Keratinocyte (primary cell): ENCODE data around the gene TTN. TPM values are rescaled to one million over a fixed set of nuclear protein-coding genes. Genes with fewer than 3 reads are reported as not detected.

Experiments
- DNase-seq: peaks from one replicate; pipeline ENCODE4 v3.0.0-alpha.2; 2011; ENCODE audit warnings: low read depth, missing footprints, low spot score
- FAIRE-seq: peaks from 2 replicates; lab custom pipeline; 2011; peaks lifted over from hg19 to GRCh38; lab: Jason Lieb, UNC
- H2AFZ ChIP-seq: 2 replicates; pipeline ENCODE4 v1.6.0; 2012; ENCODE audit warnings: low read length, control low read depth, inconsistent platforms; ENCODE audit not compliant: control insufficient read depth
- H3K27ac ChIP-seq: 2 replicates; pipeline ENCODE4 v1.5.1; 2011; ENCODE audit warnings: low read length; ENCODE audit not compliant: control insufficient read depth, insufficient read depth
- H3K27me3 ChIP-seq: 3 replicates; pipeline ENCODE4 v1.6.0; 2011; ENCODE audit warnings: low read length; ENCODE audit not compliant: control insufficient read depth, insufficient read depth; ENCODE audit errors: extremely low read depth
- H3K36me3 ChIP-seq, 2 experiments: 2 replicates in 1 of 2; 3 replicates in 1 of 2; pipeline ENCODE4 v1.5.1; 2011; ENCODE audit warnings: low read length in 2 of 2, mild to moderate bottlenecking in 1 of 2; ENCODE audit not compliant: control insufficient read depth in 2 of 2, insufficient read depth in 2 of 2; ENCODE audit errors: extremely low read depth in 1 of 2
- H3K4me1 ChIP-seq: 3 replicates; pipeline ENCODE4 v1.5.1; 2011; ENCODE audit warnings: low read length; ENCODE audit not compliant: control insufficient read depth, insufficient read depth; ENCODE audit errors: extremely low read depth
- H3K4me2 ChIP-seq: 3 replicates; pipeline ENCODE4 v1.6.0; 2011; ENCODE audit warnings: low read depth, low read length; ENCODE audit not compliant: control insufficient read depth, insufficient read depth; ENCODE audit errors: extremely low read depth
- H3K4me3 ChIP-seq, 3 experiments: fragments of 200-600 bp in 1 of 3; sonication (generic) in 1 of 3; 2 replicates in 2 of 3; 3 replicates in 1 of 3; pipeline ENCODE4 v1.5.1; 2011 to 2016; ENCODE audit warnings: low read length in 3 of 3, mild to moderate bottlenecking in 3 of 3, control low read depth in 2 of 3, inconsistent platforms in 1 of 3, low read depth in 1 of 3, mixed read lengths in 1 of 3, mixed run types in 1 of 3, moderate library complexity in 1 of 3; ENCODE audit not compliant: control insufficient read depth in 2 of 3, insufficient read depth in 2 of 3; ENCODE audit errors: extremely low read depth in 1 of 3
- H3K79me2 ChIP-seq: 2 replicates; pipeline ENCODE4 v1.6.0; 2012; ENCODE audit warnings: low read length; ENCODE audit not compliant: control insufficient read depth, insufficient read depth
- H3K9ac ChIP-seq: 3 replicates; pipeline ENCODE4 v1.6.0; 2011; ENCODE audit warnings: low read length; ENCODE audit not compliant: control insufficient read depth, insufficient read depth; ENCODE audit errors: extremely low read depth
- H3K9me1 ChIP-seq: 3 replicates; pipeline ENCODE4 v1.6.0; 2011; ENCODE audit warnings: low read length; ENCODE audit not compliant: control insufficient read depth, insufficient read depth; ENCODE audit errors: extremely low read depth
- H3K9me3 ChIP-seq: 2 replicates; pipeline ENCODE4 v1.5.1; 2012; ENCODE audit warnings: low read depth, low read length; ENCODE audit not compliant: control insufficient read depth
- H4K20me1 ChIP-seq: 3 replicates; pipeline ENCODE4 v1.6.0; 2011; ENCODE audit warnings: low read length; ENCODE audit not compliant: control insufficient read depth, insufficient read depth; ENCODE audit errors: extremely low read depth
- EZH2 ChIP-seq: IDR thresholded peaks from one replicate; pipeline ENCODE4 v1.6.1; 2012; ENCODE audit warnings: inconsistent platforms, mild to moderate bottlenecking, low read length, moderate library complexity
- dilution Hi-C: fragments of 300-500 bp; cut with MboI; formaldehyde crosslinking; loops from one replicate; pipeline ENCODE4 v1.7.0; 2020; ENCODE audit warnings: low sequenced_read_pairs; ENCODE audit not compliant: extremely low pct_ligation_motif_present
- polyA plus RNA-seq, 5 experiments: library from polyadenylated mRNA; depleted of rRNA in 3 of 5; stranded (reverse) in 3 of 5; stranded (forward) in 1 of 5; unstranded in 1 of 5; fragments of >200 nt; gene quantifications; 1 replicate in 1 of 5; 2 replicates in 3 of 5; 3 replicates in 1 of 5; pipeline versions ENCODE4 v1.2.1 to v1.2.3, GENCODE V29; 2011 to 2012; ENCODE audit warnings: missing spikeins in 2 of 5, low read depth in 1 of 5, low replicate concordance in 1 of 5
- TF ChIP-seq, protein P1 (sequence below), 3 experiments: IDR thresholded peaks in 1 of 3; conservative IDR thresholded peaks in 1 of 3; optimal IDR thresholded peaks in 1 of 3; 2 replicates in 2 of 3; 3 replicates in 1 of 3; pipeline versions ENCODE3 to v1.5.1; 2011; ENCODE audit warnings: low read length in 3 of 3, mild to moderate bottlenecking in 3 of 3, moderate library complexity in 2 of 3, control low read depth in 1 of 3, inconsistent platforms in 1 of 3; ENCODE audit not compliant: insufficient read depth in 2 of 3; ENCODE audit errors: extremely low read depth in 1 of 3

TTN gene
- polyA plus RNA-seq, 1 donor (not counting 4 experiments of a cell fraction or from before 2014, with no cell fraction given) = 0.01 TPM

DNA sequence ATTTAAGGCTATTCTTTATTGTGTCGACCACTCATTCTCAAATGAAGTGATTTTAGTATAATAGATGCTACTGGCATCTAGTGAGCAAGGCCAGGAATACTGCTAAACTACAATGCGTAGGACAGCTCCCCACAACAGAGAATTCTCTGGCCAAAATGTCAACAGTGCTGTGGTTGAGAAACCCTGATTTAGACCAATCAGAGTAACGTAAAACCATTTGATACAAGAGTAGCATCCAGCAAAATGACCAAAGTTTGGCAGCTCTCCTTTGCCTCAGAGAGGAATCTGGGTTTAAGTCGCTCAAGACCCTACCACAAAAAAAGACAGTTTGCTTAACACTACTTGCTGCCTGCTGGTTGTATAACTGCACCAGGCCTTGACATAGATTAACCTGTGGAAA is 37.0 kb upstream of the TTN start:
- no peak for TF ChIP-seq EZH2
- TF ChIP-seq, protein P1, sequence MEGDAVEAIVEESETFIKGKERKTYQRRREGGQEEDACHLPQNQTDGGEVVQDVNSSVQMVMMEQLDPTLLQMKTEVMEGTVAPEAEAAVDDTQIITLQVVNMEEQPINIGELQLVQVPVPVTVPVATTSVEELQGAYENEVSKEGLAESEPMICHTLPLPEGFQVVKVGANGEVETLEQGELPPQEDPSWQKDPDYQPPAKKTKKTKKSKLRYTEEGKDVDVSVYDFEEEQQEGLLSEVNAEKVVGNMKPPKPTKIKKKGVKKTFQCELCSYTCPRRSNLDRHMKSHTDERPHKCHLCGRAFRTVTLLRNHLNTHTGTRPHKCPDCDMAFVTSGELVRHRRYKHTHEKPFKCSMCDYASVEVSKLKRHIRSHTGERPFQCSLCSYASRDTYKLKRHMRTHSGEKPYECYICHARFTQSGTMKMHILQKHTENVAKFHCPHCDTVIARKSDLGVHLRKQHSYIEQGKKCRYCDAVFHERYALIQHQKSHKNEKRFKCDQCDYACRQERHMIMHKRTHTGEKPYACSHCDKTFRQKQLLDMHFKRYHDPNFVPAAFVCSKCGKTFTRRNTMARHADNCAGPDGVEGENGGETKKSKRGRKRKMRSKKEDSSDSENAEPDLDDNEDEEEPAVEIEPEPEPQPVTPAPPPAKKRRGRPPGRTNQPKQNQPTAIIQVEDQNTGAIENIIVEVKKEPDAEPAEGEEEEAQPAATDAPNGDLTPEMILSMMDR (optimal IDR thresholded peaks at IDR 0.05 in 1 of 3, IDR thresholded peaks at IDR 0.05 in 1 of 3, conservative IDR thresholded peaks at IDR 0.05 in 1 of 3; ENCODE audit: extremely low read depth in 1 of 3, insufficient read depth in 2 of 3, low read length in 3 of 3) = no peak
- Histone ChIP-seq H3K4me3 (no peak overlapping the region), H3K27me3 (no peaks in the 10 kb centered on the region), H2AFZ (no peak overlapping the region), H3K9ac (no peak overlapping the region), H3K4me1 (no peaks in the 10 kb centered on the region), H3K27ac (no peak overlapping the region), H3K79me2 (no peaks in the 10 kb centered on the region), H4K20me1 (no peaks in the 10 kb centered on the region), H3K4me2 (no peak overlapping the region), H3K9me3 (no peaks in the 10 kb centered on the region), H3K9me1 (no peaks in the 10 kb centered on the region), H3K36me3 (no peaks in the 10 kb centered on the region)
- FAIRE-seq (no peak), DNase-seq (no peak)
- dilution Hi-C loops = no loop called here

DNA sequence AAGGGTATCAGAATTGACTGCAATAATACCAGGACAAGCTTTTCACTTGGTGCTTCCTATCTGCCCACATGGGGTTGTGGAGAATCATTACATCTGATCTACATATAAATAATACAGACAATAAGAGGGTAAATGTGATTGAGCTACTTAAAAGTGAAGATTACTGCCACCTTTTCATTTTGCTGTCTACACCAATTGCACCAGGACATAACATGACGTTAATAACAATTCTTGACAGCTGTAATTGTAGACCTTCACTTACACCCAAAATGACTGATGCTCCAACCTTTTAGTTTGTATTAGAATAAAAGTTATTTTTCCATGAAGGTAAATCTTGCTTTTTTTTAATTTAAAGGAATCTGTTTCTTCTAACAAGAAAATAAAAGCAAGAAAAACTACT is 36.5 kb upstream of the TTN start:
- Histone ChIP-seq H3K9ac (no peak overlapping the region), H3K27me3 (no peaks in the 10 kb centered on the region), H3K4me3 (no peak overlapping the region), H4K20me1 (no peaks in the 10 kb centered on the region), H3K27ac (no peak overlapping the region), H3K4me1 (no peaks in the 10 kb centered on the region), H3K9me1 (no peaks in the 10 kb centered on the region), H3K79me2 (no peaks in the 10 kb centered on the region), H2AFZ (no peak overlapping the region), H3K4me2 (no peak overlapping the region), H3K9me3 (no peaks in the 10 kb centered on the region), H3K36me3 (no peaks in the 10 kb centered on the region)
- no peak for FAIRE-seq
- TF ChIP-seq EZH2 = no peak
- TF ChIP-seq, protein P1 (optimal IDR thresholded peaks at IDR 0.05 in 1 of 3, IDR thresholded peaks at IDR 0.05 in 1 of 3, conservative IDR thresholded peaks at IDR 0.05 in 1 of 3; ENCODE audit: extremely low read depth in 1 of 3, insufficient read depth in 2 of 3, low read length in 3 of 3) = no peak
- dilution Hi-C loops = no loop called here
- no peak for DNase-seq
